HCT116 (cell line): ENCODE measurements around the gene COL9A2. TPM values are rescaled to one million over a fixed set of nuclear protein-coding genes. Genes with fewer than 3 reads are reported as not detected.

ENCODE experiments used
- ATAC-seq: fragments of 200-7000 bp; cut with Tn5 transposase; 2 replicates; pipeline ENCODE4 v1.9.1; 2020; ENCODE audit warnings: mild to moderate bottlenecking, moderate library complexity
- BruUV-seq: library from RNA; stranded (reverse); fragments of 400-500 nt; replicated peaks from 2 replicates; lab custom pipeline; 2021; lab: Mats Ljungman, UMichigan
- CTCF ChIA-PET: fragments of 300-600 bp; sonication (Branson Sonifier 250); formaldehyde crosslinking; loops from one replicate; lab custom pipeline; 2021; ENCODE audit warnings: antibody characterized with exemption; lab: Charles Lee
- POLR2A ChIA-PET: fragments of 300-600, 350-600 bp; sonication (Branson Sonifier 250); formaldehyde crosslinking; loops from one replicate; lab custom pipeline; 2021; ENCODE audit warnings: antibody characterized with exemption; lab: Charles Lee
- RAD21 ChIA-PET, 2 experiments: fragments of 300-600 bp; sonication (Branson Sonifier 250); formaldehyde crosslinking; loops; one replicate each; lab custom pipeline; 2023; ENCODE audit warnings: low total read pairs in 2 of 2; ENCODE audit not compliant: uncharacterized antibody in 2 of 2, unreplicated experiment in 2 of 2, low non-redundant PET in 1 of 2; lab: Charles Lee
- DNase-seq: peaks from one replicate; pipeline ENCODE4 v3.0.0-alpha.2; 2010; ENCODE audit warnings: low read depth, low spot score
- H2AFZ ChIP-seq: fragments of 200-600 bp; shearing (Covaris generic), sonication (generic); 2 replicates; pipeline ENCODE4 v1.6.1; 2017; ENCODE audit warnings: low read depth, mixed run types, mixed read lengths, antibody characterized with exemption, low read length; ENCODE audit not compliant: poor library complexity, severe bottlenecking
- H3K27ac ChIP-seq: 2 replicates; pipeline ENCODE4 v1.5.1; 2012; ENCODE audit warnings: low read depth, low read length
- H3K27me3 ChIP-seq: fragments of 200-600 bp; sonication (generic); 2 replicates; pipeline ENCODE4 v1.6.1; 2016; ENCODE audit warnings: mixed run types, low read length, mixed read lengths; ENCODE audit not compliant: insufficient read depth
- H3K36me3 ChIP-seq, 2 experiments: fragments of 200-500 bp in 1 of 2; fragments of 200-600 bp in 1 of 2; sonication (Bioruptor generic) in 1 of 2; sonication (generic) in 1 of 2; 2 replicates each; pipeline versions ENCODE4 v1.5.1 to v1.6.1; 2014 to 2016; ENCODE audit warnings: low read length in 2 of 2, inconsistent platforms in 1 of 2, mixed read lengths in 1 of 2, mixed run types in 1 of 2; ENCODE audit not compliant: insufficient read depth in 2 of 2, control insufficient read depth in 1 of 2
- H3K4me1 ChIP-seq, 2 experiments: fragments of 200-600 bp in 1 of 2; sonication (generic) in 1 of 2; 2 replicates each; pipeline versions ENCODE4 v1.5.1 to v1.6.1; 2012 to 2017; ENCODE audit warnings: low read length in 2 of 2, inconsistent platforms in 1 of 2, mild to moderate bottlenecking in 1 of 2, mixed read lengths in 1 of 2, mixed run types in 1 of 2, moderate library complexity in 1 of 2; ENCODE audit not compliant: insufficient read depth in 2 of 2, control insufficient read depth in 1 of 2
- H3K4me2 ChIP-seq: fragments of 200-600 bp; sonication (generic); 2 replicates; pipeline ENCODE4 v1.6.1; 2017; ENCODE audit warnings: mixed run types, low read length, mixed read lengths
- H3K4me3 ChIP-seq, 2 experiments: fragments of 200-600 bp in 1 of 2; sonication (generic) in 1 of 2; replicated peaks in 1 of 2; 2 replicates each; pipeline ENCODE4 v1.5.1; 2011 to 2016; ENCODE audit warnings: low read length in 2 of 2, control low read depth in 1 of 2, low read depth in 1 of 2, mild to moderate bottlenecking in 1 of 2, mixed read lengths in 1 of 2, mixed run types in 1 of 2
- H3K79me2 ChIP-seq: fragments of 200-600 bp; sonication (generic); 2 replicates; pipeline ENCODE4 v1.6.1; 2017; ENCODE audit warnings: mild to moderate bottlenecking, mixed run types, low read length, moderate library complexity, mixed read lengths; ENCODE audit not compliant: insufficient read depth
- H3K9ac ChIP-seq: fragments of 200-600 bp; sonication (generic); 2 replicates; pipeline ENCODE4 v1.6.1; 2016; ENCODE audit warnings: low read length, mixed read lengths
- H3K9me2 ChIP-seq: fragments of 200-600 bp; sonication (generic), shearing (Covaris generic); 2 replicates; pipeline ENCODE4 v1.6.1; 2017; ENCODE audit warnings: mixed run types, mild to moderate bottlenecking, moderate library complexity; ENCODE audit not compliant: insufficient read depth
- H3K9me3 ChIP-seq, 2 experiments: fragments of 200-500 bp in 1 of 2; fragments of 200-600 bp in 1 of 2; sonication (Bioruptor generic) in 1 of 2; sonication (generic) in 1 of 2; 2 replicates each; pipeline ENCODE4 v1.6.1; 2014 to 2017; ENCODE audit warnings: low read length in 2 of 2, mixed read lengths in 2 of 2, inconsistent platforms in 1 of 2, low read depth in 1 of 2, mild to moderate bottlenecking in 1 of 2, mixed run types in 1 of 2, moderate library complexity in 1 of 2; ENCODE audit not compliant: control insufficient read depth in 1 of 2, insufficient read depth in 1 of 2
- H4K20me1 ChIP-seq: fragments of 200-600 bp; sonication (generic), shearing (Covaris generic); 2 replicates; pipeline ENCODE4 v1.6.1; 2017; ENCODE audit warnings: mixed run types, mild to moderate bottlenecking, moderate library complexity; ENCODE audit not compliant: insufficient read depth
- ATF3 ChIP-seq: IDR thresholded peaks from 2 replicates; pipeline ENCODE4 v1.6.1; 2012
- CBX3 ChIP-seq: IDR thresholded peaks from 2 replicates; pipeline ENCODE4 v1.6.1; 2012; ENCODE audit warnings: low read depth
- CEBPB ChIP-seq: IDR thresholded peaks from 2 replicates; pipeline ENCODE4 v1.6.1; 2012; ENCODE audit warnings: low read depth
- CTCF ChIP-seq, 3 experiments: fragments of 200-600 bp in 1 of 3; sonication (generic) in 1 of 3; IDR thresholded peaks in 2 of 3; conservative IDR thresholded peaks in 1 of 3; 2 replicates each; pipeline ENCODE4 v1.5.1; 2012 to 2017; ENCODE audit warnings: low read depth in 2 of 3, low read length in 2 of 3, antibody characterized with exemption in 1 of 3, borderline replicate concordance in 1 of 3, control low read depth in 1 of 3, mild to moderate bottlenecking in 1 of 3, mixed read lengths in 1 of 3, mixed run types in 1 of 3, moderate library complexity in 1 of 3; ENCODE audit not compliant: insufficient read depth in 1 of 3
- EGR1 ChIP-seq: IDR thresholded peaks from 2 replicates; pipeline ENCODE4 v1.6.1; 2012; ENCODE audit warnings: low read depth
- ELF1 ChIP-seq: IDR thresholded peaks from 2 replicates; pipeline ENCODE4 v1.6.1; 2012; ENCODE audit warnings: low read depth, borderline replicate concordance
- EZH2phosphoT487 ChIP-seq: fragments of 200-600 bp; IDR thresholded peaks from 2 replicates; pipeline ENCODE4 v1.6.1; 2018; ENCODE audit warnings: antibody characterized with exemption, borderline replicate concordance
- MAX ChIP-seq: IDR thresholded peaks from 2 replicates; pipeline ENCODE4 v1.6.1; 2012
- POLR2AphosphoS5 ChIP-seq: IDR thresholded peaks from 2 replicates; pipeline ENCODE4 v1.6.1; 2011; ENCODE audit warnings: mild to moderate bottlenecking, low read depth, low read length, moderate library complexity
- REST ChIP-seq: IDR thresholded peaks from 2 replicates; pipeline ENCODE4 v1.6.1; 2012; ENCODE audit warnings: low read depth
- SIN3A ChIP-seq: IDR thresholded peaks from 2 replicates; pipeline ENCODE4 v1.6.1; 2012; ENCODE audit warnings: low read depth
- SP1 ChIP-seq: IDR thresholded peaks from 2 replicates; pipeline ENCODE4 v1.6.1; 2012; ENCODE audit warnings: low read depth
- SRF ChIP-seq: IDR thresholded peaks from 2 replicates; pipeline ENCODE4 v1.6.1; 2012; ENCODE audit warnings: low read depth
- YY1 ChIP-seq: IDR thresholded peaks from 2 replicates; pipeline ENCODE4 v1.6.1; 2011; ENCODE audit warnings: low read length, low read depth, moderate library complexity, mild to moderate bottlenecking; ENCODE audit not compliant: insufficient replicate concordance; ENCODE audit errors: extremely low read depth
- ZBTB33 ChIP-seq: IDR thresholded peaks from 2 replicates; pipeline ENCODE4 v1.6.1; 2011; ENCODE audit warnings: mild to moderate bottlenecking, low read length, moderate library complexity; ENCODE audit not compliant: insufficient replicate concordance; ENCODE audit errors: extremely low read depth
- ZFX ChIP-seq: fragments of 450-650 bp; IDR thresholded peaks from 2 replicates; pipeline ENCODE4 v1.6.1; 2017
- intact Hi-C: fragments of 100-400 bp; cut with micrococcal nuclease; formaldehyde crosslinking; loops from 2 replicates; pipeline ENCODE4 v1.10.0; 2022
- total RNA-seq: library from RNA; stranded (reverse); gene quantifications from one replicate; pipeline ENCODE4 v1.2.1, GENCODE V29; 2021; ENCODE audit not compliant: unreplicated experiment

The COL9A2 gene
- total RNA-seq, 1 experiment from 2014 or later, result 2.4 TPM

GRCh38 chr1:40266786-40267535, 50.1 kb downstream of the COL9A2 start:
- no peak for TF ChIP-seq CEBPB
- no peak for TF ChIP-seq SIN3A
- no peak for TF ChIP-seq CBX3
- no peak for TF ChIP-seq YY1
- TF ChIP-seq EZH2phosphoT487, result no peak
- no peak for TF ChIP-seq EGR1
- TF ChIP-seq ELF1, result no peak
- TF ChIP-seq SP1, result no peak
- no peak for TF ChIP-seq POLR2AphosphoS5
- no peak for TF ChIP-seq ZBTB33
- no peak for TF ChIP-seq REST
- TF ChIP-seq ATF3, result no peak
- TF ChIP-seq CTCF (IDR thresholded peaks at IDR 0.05 in 2 of 3, conservative IDR thresholded peaks at IDR 0.05 in 1 of 3; ENCODE audit: borderline replicate concordance in 1 of 3, insufficient read depth in 1 of 3, low read depth in 2 of 3, low read length in 2 of 3), result no peak
- no peak for TF ChIP-seq ZFX
- TF ChIP-seq MAX, result no peak
- TF ChIP-seq SRF, result no peak
- no peaks in the 10 kb centered on the region for H3K27me3 ChIP-seq
- ChIA-PET CTCF (interaction anchor here (1.3 kb wide), 1 partner anchor 48 kb away, joined by 3 read pairs; no protein-coding TSS in a partner anchor), POLR2A (no interaction called here), RAD21 (interaction anchor here in 1 of 2 experiments (0.7 kb wide), 1 partner anchor 84 kb away, joined by 3 read pairs; no protein-coding TSS in a partner anchor)
- no peaks in the 10 kb centered on the region for H3K9me3 ChIP-seq
- no peaks in the 10 kb centered on the region for H4K20me1 ChIP-seq
- no peak for ATAC-seq
- H3K9me2 ChIP-seq, result no peaks in the 10 kb centered on the region
- no peak overlapping the region for H3K4me2 ChIP-seq
- H3K9ac ChIP-seq, result no peak overlapping the region
- no TSS peak for BruUV-seq
- H3K4me1 ChIP-seq, result no peaks in the 10 kb centered on the region
- H3K36me3 ChIP-seq, result peaks cover 34 to 38% of the 10 kb centered on the region in 2 experiments; a peak in 3 of 4 replicates
- no peak overlapping the region for H3K27ac ChIP-seq
- intact Hi-C loops, result no loop called here
- H3K4me3 ChIP-seq, result no peak overlapping the region
- no peak for DNase-seq
- H2AFZ ChIP-seq, result no peak overlapping the region
- peaks cover 47% of the 10 kb centered on the region for H3K79me2 ChIP-seq
